Liver (tissue), 3 donors: ENCODE measurements around the gene SLC24A4.

Experiments used
- RAD21 ChIP-seq, 2 donors: IDR thresholded peaks; 2 replicates each; pipeline ENCODE4 v1.6.1; 2016; ENCODE audit warnings: antibody characterized with exemption in 2 of 2, mild to moderate bottlenecking in 2 of 2
- SP1 ChIP-seq: IDR thresholded peaks from 2 replicates; pipeline ENCODE4 v1.6.1; 2018; ENCODE audit warnings: antibody characterized with exemption, mild to moderate bottlenecking
- TF ChIP-seq, protein P1 (sequence below): IDR thresholded peaks from 2 replicates; pipeline ENCODE4 v1.6.1; 2016; ENCODE audit warnings: antibody characterized with exemption, mild to moderate bottlenecking
- TF ChIP-seq, protein P2 (sequence below): IDR thresholded peaks from 2 replicates; pipeline ENCODE4 v1.6.1; 2016; ENCODE audit warnings: antibody characterized with exemption
- TF ChIP-seq, protein P3 (sequence below): fragments of 150-350 bp; IDR thresholded peaks from 2 replicates; pipeline ENCODE4 v1.5.1; 2017; ENCODE audit warnings: improper control_type of control experiment, low read depth, low read length; ENCODE audit not compliant: missing input control
- donor health status: healthy.
- donor health status: healthy.

DNA sequence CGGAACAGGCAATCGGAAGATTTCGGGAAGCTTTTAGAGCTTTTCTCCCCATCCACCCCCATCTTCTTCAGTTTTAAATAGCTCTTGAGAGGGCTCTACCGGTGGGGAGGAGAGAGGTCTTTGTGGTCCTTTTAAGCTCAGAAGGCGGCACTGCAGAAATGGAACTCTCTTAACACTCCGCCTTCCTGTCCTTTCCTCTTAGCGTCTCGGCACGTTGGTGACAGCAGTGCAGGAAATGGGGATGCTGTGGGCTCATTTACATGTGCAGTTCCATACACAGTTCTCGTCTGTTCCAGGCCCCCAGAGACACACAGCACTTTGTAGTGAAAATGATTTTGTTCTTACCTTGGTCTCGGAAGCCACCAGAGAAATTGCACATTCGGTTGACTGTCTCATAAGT lies 140.2 kb downstream of the SLC24A4 start:
- TF ChIP-seq, protein P1, sequence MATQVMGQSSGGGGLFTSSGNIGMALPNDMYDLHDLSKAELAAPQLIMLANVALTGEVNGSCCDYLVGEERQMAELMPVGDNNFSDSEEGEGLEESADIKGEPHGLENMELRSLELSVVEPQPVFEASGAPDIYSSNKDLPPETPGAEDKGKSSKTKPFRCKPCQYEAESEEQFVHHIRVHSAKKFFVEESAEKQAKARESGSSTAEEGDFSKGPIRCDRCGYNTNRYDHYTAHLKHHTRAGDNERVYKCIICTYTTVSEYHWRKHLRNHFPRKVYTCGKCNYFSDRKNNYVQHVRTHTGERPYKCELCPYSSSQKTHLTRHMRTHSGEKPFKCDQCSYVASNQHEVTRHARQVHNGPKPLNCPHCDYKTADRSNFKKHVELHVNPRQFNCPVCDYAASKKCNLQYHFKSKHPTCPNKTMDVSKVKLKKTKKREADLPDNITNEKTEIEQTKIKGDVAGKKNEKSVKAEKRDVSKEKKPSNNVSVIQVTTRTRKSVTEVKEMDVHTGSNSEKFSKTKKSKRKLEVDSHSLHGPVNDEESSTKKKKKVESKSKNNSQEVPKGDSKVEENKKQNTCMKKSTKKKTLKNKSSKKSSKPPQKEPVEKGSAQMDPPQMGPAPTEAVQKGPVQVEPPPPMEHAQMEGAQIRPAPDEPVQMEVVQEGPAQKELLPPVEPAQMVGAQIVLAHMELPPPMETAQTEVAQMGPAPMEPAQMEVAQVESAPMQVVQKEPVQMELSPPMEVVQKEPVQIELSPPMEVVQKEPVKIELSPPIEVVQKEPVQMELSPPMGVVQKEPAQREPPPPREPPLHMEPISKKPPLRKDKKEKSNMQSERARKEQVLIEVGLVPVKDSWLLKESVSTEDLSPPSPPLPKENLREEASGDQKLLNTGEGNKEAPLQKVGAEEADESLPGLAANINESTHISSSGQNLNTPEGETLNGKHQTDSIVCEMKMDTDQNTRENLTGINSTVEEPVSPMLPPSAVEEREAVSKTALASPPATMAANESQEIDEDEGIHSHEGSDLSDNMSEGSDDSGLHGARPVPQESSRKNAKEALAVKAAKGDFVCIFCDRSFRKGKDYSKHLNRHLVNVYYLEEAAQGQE, result no peak
- TF ChIP-seq, protein P2, sequence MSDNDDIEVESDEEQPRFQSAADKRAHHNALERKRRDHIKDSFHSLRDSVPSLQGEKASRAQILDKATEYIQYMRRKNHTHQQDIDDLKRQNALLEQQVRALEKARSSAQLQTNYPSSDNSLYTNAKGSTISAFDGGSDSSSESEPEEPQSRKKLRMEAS, result no peak
- TF ChIP-seq, protein P3, sequence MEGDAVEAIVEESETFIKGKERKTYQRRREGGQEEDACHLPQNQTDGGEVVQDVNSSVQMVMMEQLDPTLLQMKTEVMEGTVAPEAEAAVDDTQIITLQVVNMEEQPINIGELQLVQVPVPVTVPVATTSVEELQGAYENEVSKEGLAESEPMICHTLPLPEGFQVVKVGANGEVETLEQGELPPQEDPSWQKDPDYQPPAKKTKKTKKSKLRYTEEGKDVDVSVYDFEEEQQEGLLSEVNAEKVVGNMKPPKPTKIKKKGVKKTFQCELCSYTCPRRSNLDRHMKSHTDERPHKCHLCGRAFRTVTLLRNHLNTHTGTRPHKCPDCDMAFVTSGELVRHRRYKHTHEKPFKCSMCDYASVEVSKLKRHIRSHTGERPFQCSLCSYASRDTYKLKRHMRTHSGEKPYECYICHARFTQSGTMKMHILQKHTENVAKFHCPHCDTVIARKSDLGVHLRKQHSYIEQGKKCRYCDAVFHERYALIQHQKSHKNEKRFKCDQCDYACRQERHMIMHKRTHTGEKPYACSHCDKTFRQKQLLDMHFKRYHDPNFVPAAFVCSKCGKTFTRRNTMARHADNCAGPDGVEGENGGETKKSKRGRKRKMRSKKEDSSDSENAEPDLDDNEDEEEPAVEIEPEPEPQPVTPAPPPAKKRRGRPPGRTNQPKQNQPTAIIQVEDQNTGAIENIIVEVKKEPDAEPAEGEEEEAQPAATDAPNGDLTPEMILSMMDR, result no peak
- TF ChIP-seq RAD21 (IDR thresholded peaks at IDR 0.05), result no peak
- TF ChIP-seq SP1, result no peak
